Inferior parietal cortex (tissue), 1 donor: ENCODE data around the gene C1orf232.

Source experiments
- DNase-seq: peaks from one replicate; pipeline ENCODE4 v3.0.0-alpha.2; 2016; ENCODE audit errors: extremely low spot score

C1orf232 gene

GRCh38 chr1:26177182-26177684 lies 8.5 kb upstream of the C1orf232 start, which contains the start of gene CNKSR1:
Gene CNKSR1, plus strand, starts transcription at chr1:26177491. Its CDS starts 57 bp downstream, at chr1:26177548.
- DNase-seq, result no peak

DNA sequence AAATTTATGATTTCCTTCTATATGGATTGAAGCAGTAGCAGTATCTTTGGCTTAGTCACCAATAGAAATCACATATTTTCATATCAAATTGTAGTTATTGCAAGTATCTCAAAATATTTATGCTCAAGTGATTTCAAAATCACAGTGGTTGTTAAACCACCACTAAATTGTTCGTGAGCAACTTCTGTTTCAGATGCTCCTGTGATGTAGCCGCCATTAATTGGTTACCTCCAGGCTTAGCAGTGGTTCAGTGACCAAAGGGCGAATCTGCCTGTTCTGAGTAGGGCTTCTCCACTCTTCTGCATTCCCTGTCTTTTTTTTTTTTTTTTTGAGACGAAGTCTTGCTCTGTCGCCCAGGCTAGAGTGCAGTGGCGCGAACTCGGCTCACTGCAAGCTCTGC lies 6.6 kb upstream of the C1orf232 start:
- no peak for DNase-seq

DNA sequence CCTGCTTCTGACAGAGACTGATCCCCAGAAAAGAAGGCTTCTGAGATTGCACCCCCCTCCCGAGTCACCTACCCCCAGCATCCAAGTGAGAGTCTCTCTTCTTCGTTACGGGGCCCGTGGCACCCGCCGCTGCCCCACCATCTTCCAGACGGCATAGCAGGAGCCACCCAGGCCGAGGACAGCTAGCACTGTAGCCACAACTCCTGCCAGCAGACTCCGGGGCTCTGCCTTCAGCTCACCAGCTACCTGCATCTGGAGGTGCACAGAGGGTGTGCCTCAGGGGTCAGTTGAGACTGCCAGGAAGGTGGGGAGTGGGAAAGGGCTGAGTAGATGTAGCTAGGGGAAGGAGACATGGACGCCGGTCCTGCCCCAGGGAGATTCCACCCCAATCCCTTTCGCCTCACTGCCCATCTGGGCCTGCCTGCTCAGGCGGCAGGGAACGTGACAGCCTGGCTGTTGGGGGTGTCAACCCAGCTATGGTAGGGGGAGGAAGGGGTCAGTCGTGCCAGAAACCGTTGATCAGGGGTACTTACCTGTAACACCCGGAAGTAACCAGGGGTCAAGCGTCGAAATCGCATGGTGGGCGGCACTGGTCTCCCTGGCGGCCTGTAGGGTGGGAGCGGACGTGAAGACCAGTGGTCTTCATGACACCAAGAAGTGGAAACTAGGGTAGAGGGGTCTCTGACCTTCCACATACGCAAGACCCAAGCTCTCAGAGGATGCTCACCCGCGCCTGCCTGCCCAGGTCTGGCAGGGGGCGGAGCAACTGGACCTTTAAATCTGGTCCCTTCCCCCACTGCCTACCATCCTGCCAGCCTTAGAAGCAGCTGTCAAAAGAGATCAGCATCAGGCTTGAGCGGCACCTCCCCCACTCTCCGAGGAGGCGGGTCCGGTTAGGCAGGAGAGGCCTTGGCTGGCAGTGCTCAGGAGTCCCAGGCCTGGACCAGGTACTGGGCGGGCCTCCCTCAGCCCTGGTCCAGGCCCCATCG lies 2.6 kb upstream of the C1orf232 start, which contains the start of gene ZNF593OS:
Gene ZNF593OS (minus strand): TSS at position 749 of the 989 bp plus-strand sequence. CDS start 171 bp downstream, at position 578.
- DNase-seq, result no peak

GRCh38 chr1:26170472-26170821 lies 1.7 kb upstream of the C1orf232 start:
- DNase-seq, result no peak

DNA sequence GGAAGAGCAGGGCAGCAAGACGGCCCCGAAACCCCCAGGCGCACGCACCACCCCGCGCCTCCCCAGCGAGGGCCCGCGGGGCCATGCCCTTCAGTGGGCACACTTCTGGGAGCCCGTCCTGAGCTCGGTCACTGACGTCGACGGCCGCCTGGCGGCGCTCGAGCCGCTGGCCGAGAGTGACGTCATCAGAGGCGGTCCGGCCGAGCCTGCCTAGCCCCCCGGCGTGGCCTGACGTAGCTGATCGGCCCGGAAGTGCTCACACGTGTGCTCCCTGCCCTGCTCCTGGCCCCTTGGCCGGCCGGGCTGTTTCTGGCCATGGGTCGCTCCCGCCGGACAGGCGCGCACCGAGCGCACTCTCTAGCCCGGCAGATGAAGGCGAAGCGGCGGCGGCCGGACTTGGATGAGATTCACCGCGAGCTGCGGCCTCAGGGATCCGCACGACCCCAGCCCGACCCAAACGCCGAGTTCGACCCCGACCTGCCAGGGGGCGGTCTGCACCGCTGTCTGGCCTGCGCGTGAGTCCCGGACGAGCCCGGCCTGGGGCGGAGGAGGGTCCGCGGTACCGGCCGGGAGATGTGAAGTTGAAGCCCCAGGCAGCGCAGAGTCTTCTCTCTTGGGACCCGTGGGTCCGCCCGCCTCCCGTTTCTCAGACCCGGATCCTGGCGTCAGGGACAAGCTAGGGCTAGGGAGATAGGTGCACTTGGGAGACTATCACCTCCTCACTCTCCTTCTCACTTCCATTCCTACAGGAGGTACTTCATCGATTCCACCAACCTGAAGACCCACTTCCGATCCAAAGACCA lies 1.1 kb upstream of the C1orf232 start, which contains the start of gene ZNF593:
Gene ZNF593 (plus strand): TSS at position 240 of the 803 bp plus-strand sequence. CDS start 76 bp downstream, at position 316.
- peak; percentile 91 for DNase-seq

DNA sequence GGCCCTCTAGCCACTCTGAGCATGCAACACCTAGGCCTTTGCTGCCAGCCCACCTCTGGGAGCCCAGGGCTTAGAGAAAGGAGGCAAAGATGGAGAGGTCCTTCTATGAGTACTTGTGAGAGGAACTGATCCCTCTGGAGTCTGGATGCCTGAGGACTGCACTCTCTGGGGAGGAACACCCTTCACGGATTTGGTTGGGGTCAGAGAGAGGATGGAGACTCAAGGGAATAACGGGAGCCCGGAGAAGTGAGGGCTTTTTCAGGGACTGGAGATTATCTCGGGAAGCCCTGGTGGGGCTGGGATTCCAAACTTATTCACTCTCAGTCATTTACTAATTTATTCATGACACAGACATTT lies 413 bp upstream of the C1orf232 start:
- no peak for DNase-seq

- DNase-seq, result no peak
Measured at GRCh38 chr1:26166719-26167281, 2.0 kb downstream of the C1orf232 start.

GRCh38 chr1:26164861-26165842 lies 3.6 kb downstream of the C1orf232 start:
- no peak for DNase-seq

DNA sequence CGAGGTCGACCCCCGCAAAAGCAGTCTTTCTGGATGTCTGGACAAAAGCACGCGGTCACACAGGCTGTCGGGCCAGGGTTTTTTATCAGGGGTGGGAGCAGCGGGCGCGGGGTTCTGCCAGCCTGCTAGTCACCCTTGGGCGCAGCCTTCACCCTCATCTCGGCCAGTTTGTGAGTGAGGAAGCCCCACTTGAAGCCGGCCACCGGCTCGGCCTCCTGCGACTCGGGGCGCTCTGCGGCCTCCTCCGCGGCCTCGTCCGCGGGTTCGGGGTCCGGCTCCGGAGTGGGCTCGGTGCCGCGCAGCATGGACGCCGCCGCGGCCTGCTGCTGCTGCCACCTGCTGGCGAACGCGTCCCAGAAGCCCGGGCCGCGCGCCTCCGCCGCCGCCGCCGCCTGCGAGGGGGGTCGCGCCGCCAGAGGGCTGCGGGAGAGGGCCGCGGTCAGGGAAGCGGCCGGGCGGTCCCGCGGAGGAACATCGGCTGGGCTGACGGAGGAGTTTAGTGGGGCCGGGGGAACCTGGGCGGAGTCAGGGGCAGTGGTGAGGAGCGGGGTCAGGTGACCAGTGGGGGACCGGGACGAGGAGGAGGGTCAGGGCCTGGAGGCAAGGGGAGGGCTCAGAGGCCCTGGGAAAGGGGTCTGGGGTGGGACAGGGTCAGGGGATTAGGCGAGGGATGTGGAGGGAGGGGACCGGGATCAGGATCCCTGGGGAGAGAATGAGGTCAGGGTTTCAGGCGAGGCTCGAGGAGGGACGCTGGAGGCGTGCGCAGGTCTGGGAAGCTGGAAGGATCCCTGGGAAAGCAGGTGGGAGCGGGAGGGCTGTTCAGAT lies 4.5 kb downstream of the C1orf232 start:
- DNase-seq, result peak; percentile 34

DNA sequence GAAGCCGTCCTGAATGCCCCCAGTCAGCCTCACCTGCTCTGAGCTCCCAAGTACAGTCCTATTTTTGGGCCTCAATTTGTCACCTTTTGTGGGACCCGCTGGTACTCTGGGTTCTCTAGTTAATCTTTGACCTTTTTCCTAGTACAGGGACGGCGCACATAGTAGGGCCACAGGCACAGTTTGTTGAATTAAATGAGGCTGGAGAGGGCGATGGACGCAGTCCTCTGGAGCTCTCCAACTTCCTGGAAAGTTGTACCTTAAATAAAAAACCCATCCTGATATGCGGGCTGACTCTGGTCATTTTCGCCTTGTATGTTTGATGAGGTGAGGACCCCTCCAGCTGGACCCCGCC lies 5.1 kb downstream of the C1orf232 start:
- no peak for DNase-seq

GRCh38 chr1:26162220-26162709 lies 6.5 kb downstream of the C1orf232 start:
- no peak for DNase-seq

- DNase-seq, result peak; percentile 36
Measured at GRCh38 chr1:26161415-26162219, 7.1 kb downstream of the C1orf232 start.

- no peak for DNase-seq
Measured at GRCh38 chr1:26160527-26161414, 8.0 kb downstream of the C1orf232 start.

DNA sequence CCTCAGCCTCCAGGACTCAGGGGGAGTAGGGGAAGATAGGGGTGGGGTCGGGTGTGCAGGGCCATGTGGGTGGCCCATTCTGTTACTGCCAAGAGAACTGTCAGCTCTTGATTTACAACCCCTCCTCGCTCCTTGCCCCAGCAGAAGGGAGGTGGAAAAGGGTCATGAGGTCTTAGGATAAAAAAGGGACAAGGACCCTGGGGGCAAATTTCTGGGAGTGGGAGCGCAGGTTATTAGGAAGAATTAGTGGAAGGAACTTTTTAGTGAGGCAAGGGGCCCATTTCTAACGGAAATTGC lies 9.1 kb downstream of the C1orf232 start:
- no peak for DNase-seq

DNA sequence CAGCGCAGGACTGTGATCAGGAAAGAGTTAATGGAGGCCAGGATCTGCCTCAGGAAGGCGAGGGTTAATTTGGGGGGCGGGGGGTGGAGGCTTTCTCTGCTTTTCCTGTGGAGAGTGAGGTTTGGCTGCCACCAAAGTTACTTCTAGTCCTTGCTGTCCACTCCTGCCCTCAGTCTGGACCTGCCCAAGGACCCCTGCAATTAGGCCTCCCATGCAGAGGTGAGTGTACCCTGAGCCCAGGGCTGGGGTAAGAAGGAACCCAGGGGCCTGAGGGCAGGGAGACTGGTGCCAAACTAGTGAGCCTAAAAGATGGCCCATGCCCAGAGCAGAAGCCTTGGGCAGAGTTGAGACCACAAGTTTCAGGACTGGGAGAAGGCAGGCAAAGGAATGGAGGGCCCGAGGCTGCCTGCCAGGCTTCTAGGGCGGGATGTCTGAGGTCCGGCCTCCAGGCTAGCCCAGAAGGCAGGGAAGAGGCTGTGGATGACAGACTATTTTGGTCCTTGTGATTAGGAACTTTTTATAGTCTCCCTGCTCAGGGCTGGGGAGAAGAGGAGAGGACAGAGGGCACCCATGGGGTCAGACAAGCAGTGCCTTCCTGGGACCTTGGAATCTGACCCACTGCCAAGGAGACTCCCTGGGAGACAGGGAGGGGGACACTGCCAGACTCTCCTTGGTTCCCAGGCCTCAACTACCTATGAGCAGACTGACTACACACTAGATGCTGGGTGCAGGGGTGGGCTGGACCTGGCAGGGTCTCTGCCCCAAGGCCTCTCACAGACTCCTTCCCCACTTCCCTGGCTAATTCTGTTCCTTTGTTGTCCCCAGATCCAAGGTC lies 9.6 kb downstream of the C1orf232 start, which contains the start of gene FAM110D:
Gene FAM110D (plus strand): TSS at position 172 of the 835 bp plus-strand sequence. CDS start 2,213 bp downstream, outside the sequence.
- DNase-seq, result no peak

- no peak for DNase-seq
Measured at GRCh38 chr1:26158271-26158907, 10.4 kb downstream of the C1orf232 start.
